C4-2B (cell line): ENCODE results near the gene SLC6A16.

Experiments used
- ZFX ChIP-seq: fragments of 450-650 bp; IDR thresholded peaks from 2 replicates; pipeline ENCODE4 v1.6.1; 2017
- TF ChIP-seq, protein P1 (sequence below): fragments of 450-650 bp; conservative IDR thresholded peaks from 2 replicates; pipeline ENCODE4 v1.5.1; 2017; ENCODE audit warnings: mild to moderate bottlenecking

DNA sequence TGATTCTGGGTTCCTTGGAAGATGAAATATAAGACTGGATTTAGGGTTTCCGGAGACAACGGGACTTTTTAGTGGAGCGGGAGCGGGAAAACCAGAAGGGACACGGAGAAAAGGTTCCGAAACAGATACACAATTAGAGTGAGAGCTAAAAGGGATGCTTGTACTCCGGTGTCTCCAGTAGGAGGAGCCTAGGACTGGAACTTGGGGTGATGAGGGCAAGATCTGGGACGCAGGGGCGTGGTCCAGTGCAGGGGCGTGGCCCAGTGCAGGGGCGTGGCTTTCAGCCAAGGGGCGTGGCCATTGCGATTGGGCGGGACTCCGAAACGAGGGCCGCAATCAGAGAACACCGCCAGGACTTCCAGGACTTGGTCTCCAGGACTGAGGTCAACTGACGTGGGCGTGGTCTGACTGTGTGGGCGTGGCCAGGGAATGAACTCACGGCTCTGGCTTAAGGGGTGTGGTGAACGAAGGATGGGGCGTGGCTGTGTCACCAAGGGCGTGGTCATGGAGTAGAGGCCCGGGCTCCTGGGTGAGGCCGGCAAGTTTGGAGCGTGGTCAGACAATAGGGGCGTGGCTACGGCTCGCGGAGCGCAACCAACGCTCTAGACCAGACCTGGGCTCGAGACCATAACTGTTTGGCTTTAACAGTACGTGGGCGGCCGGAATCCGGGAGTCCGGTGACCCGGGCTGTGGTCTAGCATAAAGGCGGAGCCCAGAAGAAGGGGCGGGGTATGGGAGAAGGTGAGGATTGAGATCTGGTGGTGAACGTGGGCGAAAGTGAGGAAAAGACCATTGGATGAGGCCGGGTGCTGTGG, 38.5 kb upstream of the SLC6A16 start, which contains the start of gene DKKL1:
- TF ChIP-seq, protein P1, sequence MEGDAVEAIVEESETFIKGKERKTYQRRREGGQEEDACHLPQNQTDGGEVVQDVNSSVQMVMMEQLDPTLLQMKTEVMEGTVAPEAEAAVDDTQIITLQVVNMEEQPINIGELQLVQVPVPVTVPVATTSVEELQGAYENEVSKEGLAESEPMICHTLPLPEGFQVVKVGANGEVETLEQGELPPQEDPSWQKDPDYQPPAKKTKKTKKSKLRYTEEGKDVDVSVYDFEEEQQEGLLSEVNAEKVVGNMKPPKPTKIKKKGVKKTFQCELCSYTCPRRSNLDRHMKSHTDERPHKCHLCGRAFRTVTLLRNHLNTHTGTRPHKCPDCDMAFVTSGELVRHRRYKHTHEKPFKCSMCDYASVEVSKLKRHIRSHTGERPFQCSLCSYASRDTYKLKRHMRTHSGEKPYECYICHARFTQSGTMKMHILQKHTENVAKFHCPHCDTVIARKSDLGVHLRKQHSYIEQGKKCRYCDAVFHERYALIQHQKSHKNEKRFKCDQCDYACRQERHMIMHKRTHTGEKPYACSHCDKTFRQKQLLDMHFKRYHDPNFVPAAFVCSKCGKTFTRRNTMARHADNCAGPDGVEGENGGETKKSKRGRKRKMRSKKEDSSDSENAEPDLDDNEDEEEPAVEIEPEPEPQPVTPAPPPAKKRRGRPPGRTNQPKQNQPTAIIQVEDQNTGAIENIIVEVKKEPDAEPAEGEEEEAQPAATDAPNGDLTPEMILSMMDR = no peak
- TF ChIP-seq ZFX = no peak
